HG02840 (cell line): Measurements from ENCODE around the gene PDE9A.
"Not testable (repeated sequence)": the region's sequence is repeated elsewhere in the genome, so short reads cannot be mapped to it uniquely, and the experiment has no call there.

Source experiments
- ATAC-seq: cut with Tn5 transposase; IDR thresholded peaks from one replicate; pipeline ENCODE4 v1.9.1; 2021; ENCODE audit warnings: mild to moderate bottlenecking, moderate library complexity, moderate number of reproducible peaks; ENCODE audit not compliant: unreplicated experiment, low FRiP score

Gene PDE9A

DNA sequence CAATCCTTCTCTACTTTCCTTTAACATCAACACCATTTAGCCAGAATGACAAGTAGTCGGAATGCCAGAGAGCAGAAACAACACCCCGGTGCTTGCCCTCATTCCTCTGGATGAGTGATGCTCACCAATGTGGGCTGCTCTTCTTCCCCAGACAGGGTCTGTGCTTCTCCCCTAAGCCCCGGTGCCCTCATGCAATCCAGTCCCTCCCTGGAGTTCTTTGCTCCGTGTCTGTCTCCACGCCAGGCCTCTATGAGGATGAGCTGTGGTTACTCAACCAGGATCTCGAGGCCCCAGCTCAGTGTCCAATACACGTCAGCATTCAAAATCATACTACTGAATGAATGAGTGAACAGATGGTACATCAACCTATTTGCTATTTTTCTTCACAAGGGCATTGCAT lies 29.7 kb upstream of the PDE9A start:
- no peak for ATAC-seq

DNA sequence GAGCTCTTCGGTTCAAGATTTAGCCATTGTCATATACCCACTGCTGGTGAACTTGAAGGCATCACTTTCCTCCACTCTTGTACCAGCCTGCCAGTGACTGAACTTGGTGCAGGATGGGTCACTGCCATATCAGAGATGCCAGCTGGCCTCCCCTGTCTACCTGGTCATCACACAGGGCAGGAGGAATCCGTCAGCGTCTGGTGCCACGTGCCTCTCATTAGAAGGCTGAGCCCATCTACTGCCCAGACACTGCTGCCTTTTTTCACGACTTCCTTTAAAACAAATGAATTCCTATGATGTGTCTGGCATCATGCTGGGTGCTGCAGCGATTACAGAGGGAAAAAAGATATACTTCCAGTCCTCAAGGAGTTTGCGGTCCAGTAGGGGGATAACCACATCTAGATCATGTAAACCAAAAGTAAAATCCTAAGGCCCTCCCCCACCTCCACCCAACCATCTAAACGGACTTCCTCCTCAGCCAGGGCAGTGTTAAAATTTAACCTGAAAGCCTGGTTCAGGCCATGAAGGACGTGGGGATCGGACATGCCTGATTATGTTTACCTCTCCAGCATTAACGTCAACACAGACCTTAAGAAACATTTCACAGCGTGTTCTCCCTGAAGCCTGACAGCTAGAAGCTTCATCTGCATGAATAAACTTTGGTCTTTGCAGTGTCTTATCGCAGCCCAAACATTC lies 29.2 kb upstream of the PDE9A start:
- no peak for ATAC-seq

DNA sequence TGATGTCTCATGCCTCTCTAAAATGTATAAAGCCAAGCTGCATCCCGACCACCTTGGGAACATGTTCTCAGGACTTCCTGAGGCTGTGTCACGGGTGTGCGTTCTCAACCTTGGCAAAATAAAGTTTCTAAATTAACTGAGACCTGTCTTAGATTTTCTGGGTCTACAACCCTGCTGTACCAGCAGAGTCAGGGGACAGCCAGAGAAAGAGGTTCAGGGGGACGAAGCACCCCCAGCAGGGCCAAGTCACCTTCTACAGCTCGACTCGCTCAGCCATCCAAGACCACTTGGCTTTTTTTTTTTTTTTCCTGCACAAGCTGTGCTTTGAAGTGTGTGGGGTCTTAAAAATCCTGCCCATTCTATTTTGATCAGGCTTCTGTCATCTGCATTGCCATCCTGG lies 28.5 kb upstream of the PDE9A start:
- no peak for ATAC-seq

DNA sequence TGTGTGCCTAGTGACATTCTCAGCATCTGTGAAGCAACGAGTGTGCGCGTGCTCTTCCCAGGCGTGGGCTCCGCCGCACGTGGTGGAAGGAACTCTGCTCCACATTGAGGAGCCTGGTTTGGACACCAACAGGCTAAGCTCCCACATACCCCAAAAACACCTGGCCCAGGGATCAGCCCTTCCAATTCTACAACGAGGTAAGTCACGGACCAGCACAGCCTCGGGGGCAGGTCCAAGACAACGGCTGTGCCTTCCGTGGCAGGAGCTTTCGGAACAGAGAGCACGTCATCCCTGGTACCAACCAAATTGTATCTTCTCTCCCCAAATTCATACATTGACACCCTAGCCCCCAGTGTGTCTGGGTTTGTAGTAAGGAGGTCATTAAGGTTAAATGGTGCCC lies 27.2 kb upstream of the PDE9A start:
- no peak for ATAC-seq

DNA sequence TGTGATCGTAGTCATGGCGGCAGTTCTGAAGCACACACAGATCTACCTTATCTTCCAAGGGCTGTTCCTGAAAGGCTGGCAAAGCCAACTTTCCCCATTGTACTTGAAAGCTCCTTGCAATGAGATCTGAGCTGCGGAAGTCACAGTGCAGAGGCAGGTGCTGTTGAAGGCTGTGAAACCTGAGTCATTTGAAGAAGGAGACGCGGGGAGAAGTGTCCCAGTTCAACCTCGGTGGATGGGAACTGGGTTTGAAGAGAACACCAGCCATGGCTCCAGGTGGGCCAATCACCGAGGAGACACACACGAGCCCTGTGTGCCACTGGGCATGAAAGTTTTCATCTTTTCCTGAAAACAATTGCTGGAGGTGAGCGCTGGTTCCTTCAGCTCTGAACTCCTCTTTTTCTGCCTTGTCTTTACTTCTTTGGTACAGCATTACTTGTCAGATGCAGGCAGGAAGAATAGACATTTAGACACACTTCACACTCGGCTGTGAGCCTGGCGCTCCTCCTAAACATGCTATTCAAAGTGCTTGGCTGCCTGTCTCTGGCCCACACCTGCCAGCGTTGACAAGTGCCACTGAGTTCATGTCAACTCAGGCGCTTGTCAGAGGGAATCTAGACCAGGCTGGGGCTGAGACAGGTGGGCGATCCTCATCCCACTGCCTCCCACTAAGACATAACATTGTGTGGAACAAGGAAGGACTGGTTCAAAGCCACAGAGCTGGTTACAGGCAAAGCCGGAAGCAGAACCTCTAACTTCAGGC lies 25.7 kb upstream of the PDE9A start:
- ATAC-seq = no peak

DNA sequence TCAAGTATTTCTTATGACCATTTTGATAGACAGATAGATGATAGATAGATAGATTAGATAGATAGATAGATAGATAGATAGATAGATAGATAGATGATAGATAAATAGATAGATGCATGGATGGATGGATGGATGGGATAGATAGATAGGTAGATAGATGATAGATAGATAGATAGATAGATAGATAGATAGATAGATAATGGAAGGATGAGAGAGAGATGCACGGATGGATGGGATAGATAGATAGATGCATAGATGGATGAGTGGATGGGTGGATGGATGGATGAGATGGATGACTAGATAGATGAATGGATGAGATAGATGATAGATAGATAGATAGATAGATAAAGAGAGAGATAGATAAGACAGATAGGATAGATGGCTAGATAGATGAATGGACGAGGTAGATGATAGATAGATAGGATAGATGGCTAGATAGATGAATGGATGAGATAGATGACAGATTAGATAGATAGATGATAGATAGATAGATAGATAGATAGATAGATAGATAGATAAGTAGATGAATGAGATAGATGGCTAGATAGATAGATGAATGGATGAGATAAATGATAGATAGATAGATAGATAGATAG lies 24.9 kb upstream of the PDE9A start:
- not testable (repeated sequence) for ATAC-seq

DNA sequence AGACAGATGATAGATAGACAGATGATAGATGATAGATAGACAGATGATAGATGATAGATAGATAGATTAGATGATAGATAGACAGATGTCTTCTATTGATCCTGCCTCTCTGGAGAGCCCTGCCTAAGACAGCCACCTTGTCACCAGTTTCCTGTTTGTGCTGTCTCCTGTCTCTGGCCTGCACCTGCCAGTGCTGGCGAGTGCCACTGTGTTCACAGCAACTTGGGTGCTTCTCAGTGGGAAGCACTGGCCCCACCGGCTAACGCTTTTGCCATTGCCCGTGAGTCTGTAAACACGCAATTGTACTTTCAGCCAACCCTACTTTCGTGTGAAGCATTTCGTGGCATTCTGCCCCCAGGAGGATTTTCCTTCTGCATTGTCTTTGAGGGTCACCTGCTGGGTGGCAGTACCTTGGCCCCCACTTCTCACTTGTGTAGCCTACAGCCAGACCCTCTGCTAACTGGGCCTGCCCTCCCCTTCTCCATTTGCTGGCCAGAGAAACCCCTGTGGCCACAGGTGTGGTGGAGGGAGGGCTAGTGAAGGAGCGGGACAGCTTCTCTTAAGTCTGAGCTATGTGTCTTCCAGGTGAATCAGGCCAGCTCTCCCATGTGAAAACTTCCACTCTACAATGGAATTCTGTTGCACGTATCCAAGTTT lies 23.4 kb upstream of the PDE9A start:
- ATAC-seq = no peak

DNA sequence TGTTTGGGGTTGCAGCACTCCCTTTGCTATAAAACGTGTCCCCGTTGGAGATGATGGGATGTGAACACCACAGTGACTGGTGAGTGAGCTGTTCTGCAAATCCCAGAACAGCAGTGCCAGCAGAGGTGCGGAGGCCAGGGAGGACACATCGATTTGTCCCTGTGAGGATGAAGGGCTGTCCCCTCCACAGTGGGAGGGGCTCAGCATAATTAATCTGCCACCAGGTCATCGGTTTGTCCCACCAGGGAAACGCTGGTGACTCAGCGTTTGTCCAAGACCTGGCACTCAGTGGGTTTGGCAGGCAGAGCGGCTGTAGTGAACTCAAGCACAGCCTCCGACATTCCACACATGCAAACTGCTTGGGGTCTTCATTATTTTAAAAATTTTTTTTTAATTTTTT lies 22.8 kb upstream of the PDE9A start:
- no peak for ATAC-seq

DNA sequence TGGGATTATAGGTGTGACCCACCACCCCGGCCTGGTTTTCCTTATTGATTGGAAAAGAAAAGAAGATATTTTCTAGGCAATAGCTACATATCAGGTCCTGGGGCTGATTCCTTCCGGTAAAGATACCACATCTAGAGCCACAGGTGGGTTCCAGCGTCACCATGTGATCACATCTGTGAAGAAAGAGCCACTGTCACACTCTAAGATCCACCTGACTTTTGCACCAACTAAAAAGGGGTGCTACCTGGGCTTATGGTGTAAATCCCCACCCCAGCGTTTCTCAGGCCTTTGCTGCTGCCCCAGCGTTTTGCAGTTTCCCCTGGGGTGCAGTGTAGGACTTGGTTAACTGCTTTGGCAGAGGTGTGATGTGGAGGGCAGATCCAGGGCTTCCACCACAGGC lies 22.3 kb upstream of the PDE9A start:
- no peak for ATAC-seq

DNA sequence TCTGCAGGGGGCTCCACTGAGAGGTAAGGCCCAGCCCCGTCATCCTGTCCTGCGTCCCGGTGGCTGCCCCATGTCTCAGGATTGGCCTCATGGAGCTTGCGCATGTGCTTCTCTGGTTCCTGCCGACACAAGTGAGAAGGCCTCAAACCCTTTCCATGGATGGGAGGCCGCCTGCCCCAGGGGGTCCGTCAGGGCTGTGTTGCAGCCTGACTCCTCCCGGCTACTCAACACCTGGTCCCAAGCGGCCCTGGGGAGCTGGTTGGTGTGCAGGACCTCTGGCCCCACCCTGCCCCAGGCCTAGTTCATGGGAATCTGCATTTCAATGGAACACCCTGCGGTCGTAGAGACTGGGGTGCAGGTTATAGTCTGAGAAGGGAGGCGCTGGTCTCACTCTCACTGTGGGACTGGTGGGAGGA lies 21.1 kb upstream of the PDE9A start:
- ATAC-seq = no peak

DNA sequence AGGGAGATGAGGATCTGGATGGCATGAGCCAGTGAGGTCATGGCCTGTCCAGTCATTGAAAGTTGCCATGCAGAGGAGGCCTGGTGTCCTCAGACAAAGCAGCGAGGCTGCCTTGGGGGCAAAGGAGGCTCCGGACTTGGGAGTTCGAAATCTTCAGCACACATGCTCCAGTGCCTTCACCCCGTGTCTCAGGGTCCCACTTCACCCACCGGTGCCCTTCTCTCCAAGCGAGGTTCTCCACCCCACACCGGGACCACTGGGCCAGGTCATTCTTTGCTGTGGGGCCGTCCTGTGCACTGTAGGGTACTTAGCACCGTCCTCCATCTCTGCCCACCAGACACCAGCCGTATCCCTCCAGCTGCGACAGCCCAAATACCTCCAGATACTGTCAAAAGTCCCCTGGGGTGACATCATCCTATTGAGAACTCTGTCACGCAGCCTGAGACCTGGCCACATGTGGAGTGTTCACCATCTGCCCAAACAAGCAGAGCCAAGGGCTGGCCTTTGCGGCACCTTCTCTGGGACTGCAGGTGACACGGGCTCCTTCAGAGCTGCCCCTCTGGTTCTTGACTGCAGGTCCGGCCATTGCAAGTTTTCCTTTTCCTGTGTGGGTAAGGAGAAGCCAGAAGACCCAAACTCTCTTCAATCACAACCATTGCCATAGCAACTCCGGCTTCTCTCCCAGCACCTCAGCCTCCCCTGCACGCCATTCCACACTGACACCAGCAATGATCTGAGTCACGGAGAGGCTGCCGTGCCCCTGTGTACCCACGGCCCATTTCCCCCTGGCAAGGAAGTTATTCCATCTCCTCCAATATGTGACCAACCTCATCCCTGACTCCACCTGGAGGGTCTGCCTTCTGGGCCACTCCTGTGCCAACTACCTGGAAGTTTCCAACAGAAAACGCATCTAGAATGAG lies 20.4 kb upstream of the PDE9A start:
- ATAC-seq = no peak

DNA sequence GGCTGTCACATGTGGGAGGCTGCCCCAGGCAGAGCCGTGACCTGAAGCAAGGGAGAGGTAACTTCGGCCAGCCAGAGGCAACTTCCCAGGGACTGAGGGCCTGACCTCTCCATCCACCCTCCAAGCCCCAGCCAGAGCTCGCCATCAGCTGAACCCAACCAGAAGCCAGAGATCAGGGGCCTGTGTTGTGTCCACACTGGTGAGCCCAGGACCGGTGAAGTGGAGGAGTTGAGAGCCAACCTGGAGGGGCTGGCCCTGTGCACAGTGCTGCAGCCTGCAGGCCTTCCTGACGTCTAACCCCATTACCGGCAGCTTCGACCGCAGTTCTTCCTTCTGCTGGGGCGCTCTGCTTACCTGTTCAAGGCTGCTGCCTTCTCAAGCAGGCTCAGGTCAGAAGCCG lies 19.6 kb upstream of the PDE9A start:
- no peak for ATAC-seq

DNA sequence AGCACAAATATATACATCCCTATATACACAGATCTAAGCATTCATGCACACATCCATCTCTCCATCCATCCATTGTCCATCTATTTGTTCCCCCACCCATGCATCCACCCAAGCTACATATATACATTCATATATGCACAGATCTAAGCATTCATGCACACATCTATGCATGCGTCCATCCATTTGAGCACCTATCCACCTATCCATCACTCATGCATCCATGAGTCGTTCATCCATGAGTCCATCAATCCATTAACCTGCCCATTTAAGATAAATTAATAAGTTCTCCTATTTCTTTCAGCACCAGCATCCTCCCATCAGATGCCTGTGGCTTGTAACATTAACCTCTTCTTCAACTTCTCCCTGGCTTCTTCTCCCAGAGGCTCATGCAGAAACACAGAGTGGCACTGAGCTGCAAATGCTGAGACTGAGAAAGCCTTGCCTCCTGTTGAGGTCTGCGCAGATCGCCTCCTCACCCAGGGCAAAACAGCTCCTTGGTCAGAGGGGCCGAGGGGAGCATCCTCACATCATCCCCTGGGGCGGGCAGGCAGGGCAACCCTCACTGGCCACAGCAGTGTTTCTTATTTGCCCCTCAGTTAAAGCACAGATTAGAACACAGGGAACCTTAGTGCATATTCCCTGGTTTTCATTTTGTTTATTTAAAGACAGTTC lies 17.4 kb upstream of the PDE9A start:
- no peak for ATAC-seq

DNA sequence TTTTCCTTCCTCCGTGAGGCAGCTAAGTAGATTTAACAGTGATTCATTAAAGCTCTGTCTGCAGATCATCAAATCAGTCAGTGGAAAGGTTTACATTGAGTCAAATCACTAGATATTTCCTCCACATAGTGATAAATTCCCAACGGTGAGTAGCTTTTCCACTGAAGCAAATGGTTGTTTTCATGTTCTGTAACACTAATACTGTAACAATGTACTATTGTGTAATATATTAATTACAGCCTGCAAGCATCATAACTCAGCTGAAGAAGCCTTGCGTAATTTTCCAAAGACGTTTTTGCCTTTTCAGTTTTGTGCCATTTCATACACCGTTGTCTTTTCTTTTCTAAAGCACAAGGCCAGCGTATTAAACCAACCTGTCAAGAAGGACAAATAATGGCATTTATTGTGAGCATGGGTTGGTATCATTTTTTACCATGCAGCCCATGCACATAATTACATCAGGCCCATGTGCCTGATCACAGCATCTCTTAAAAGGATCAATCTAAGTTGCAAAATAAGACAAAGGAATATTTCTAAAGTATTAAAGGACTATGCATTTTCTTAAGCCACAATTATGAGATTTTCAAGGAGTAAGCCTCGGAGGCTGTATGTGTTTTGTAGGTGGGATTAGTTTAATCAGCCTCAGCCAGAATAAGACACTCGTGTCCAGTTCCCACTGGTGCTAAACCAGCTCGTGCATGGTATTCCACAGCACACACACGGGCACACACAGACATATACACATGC lies 16.7 kb upstream of the PDE9A start:
- no peak for ATAC-seq

DNA sequence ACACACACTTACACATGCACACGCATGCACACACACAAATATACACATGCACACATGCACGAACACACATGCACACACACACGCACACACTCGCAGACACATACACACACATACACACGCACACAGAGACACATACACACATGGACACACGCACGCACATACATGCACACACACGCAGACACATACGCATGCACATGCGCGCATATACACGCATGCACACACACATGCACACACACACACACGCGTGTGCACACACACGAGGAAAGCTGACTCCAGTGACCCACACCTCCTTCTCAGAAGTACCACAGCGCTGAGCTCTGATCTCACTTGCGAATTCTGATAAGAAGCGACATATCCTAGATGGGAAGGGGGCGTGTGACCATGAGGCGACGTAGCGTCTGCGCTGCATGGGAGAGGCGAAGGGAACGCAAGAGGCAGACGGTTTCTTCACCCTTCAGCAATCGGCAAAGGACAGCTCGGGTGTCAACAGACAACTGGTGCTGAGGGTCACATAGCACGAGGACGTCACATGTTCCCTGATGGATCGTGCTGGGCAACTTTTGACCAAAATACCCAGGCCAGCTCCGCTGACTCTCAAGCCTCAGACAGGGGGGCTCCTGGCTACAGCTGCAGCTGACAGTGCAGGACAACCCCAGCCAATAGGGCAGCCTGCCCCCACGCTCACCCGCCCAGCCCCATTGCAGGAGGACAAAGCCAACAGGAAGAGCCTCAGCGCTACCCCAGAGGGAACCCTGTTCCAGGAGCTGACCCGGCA lies 16.0 kb upstream of the PDE9A start:
- ATAC-seq = no peak

DNA sequence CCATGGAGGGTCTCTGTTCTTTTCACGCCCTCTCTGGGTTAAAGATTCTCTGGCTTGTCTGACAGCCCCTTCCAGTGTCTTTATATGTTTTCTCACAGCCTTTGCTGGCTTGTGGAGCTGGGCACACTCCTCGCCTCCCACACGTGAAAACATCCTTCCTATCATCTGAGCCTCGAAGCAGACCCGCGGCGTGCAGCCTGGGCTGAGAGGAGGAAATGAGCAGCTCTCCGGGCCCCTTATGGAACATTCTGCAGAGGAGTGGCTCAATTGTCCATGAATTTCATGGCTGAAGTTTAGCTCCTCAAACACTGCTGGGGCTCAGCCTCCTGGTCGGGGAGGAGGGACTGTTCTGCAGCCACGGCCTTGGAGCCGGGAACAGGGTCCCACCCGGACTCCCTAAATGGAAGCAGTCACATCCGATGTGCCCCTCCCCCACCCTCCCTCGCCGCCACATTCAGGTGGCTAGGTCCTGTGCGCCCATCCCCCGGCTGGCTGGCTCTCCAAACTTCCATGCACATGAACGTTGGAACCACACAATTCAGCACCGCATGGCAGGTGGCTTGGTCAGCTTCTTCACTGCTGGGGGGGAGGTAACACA lies 15.1 kb upstream of the PDE9A start:
- no peak for ATAC-seq

DNA sequence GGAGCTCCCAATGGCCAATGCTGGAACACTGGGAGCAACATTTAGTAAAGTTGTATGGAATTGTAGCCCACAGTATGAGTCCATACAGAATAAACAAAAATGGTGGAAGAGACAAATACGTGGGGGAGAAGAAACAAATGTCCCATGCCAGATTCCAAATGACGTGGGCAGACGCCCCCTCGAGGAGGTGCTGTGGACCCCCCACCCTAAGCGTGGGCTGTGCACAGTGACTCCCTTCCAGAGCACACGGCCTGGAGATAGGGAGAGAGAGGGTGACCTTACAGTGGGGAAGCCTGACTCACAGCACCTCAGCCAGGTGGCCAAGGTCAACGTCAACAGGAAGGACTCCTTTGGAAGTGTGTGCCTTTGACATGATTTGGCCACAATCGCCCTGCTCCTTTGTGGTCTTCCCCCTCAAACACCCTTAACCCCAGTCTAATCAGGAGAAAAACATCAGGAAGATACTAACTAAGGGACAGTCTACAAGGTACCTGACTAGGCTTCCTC lies 13.7 kb upstream of the PDE9A start:
- ATAC-seq = no peak

DNA sequence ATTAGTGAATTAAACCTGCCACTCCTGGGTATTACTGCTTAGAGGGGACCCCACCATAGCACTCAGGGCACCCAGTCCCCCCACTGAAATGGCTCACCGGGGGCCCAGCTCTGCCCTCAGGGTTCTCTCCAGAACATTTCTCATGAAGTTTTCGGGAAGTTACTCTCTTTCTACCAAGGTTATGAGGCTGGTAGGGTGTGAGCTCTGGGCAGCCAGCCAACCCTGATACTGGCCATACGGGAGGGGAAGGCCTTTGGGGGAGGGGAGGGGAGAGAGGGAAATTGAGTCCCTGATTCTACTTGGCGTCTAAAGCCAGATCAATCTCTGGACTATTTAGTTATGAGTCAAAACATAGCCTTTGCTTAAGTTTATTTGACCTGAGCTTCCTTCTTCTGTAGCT lies 12.9 kb upstream of the PDE9A start:
- no peak for ATAC-seq
